Testis (tissue), 3 donors: ENCODE data around the gene SLC29A1. TPM values are rescaled to one million over a fixed set of nuclear protein-coding genes. Genes with fewer than 3 reads are reported as not detected.

Experiments
- DNase-seq: peaks from one replicate; pipeline ENCODE4 v3.0.0-alpha.2; 2019
- H3K27ac ChIP-seq, 2 donors: fragments of 200-600 bp; sonication (generic); one replicate each; pipeline ENCODE4 v1.5.1; 2019
- H3K27me3 ChIP-seq: fragments of 200-600 bp; sonication (generic); one replicate; pipeline ENCODE4 v1.5.1; 2019
- H3K36me3 ChIP-seq: fragments of 200-600 bp; sonication (generic); one replicate; pipeline ENCODE4 v1.5.1; 2017; ENCODE audit warnings: low read depth; ENCODE audit errors: missing control alignments
- H3K4me1 ChIP-seq: fragments of 200-600 bp; sonication (generic); one replicate; pipeline ENCODE4 v1.5.1; 2019
- H3K4me3 ChIP-seq, 2 donors: fragments of 200-600 bp; sonication (generic); one replicate each; pipeline ENCODE4 v1.5.1; 2017 to 2019
- H3K9me3 ChIP-seq: fragments of 200-600 bp; sonication (generic); one replicate; pipeline ENCODE4 v1.5.1; 2017
- POLR2A ChIP-seq: fragments of 450-650 bp; IDR thresholded peaks from one replicate; pipeline ENCODE4 v1.6.1; 2017; ENCODE audit warnings: antibody characterized with exemption, mild to moderate bottlenecking, moderate library complexity
- WGBS, 2 donors: methylation state at CpG; one replicate each; pipeline ENCODE4 v1.1.5; 2018; 5-methylcytosine and 5-hydroxymethylcytosine counted together
- intact Hi-C: fragments of 100-400 bp; cut with DNase I; formaldehyde crosslinking; loops from one replicate; pipeline ENCODE4 v1.15.1; 2023; ENCODE audit warnings: low total_unique reads
- polyA plus RNA-seq: library from polyadenylated mRNA; stranded (reverse); fragments of 350-450 nt; fragmentation: Illumina TruSeq; extraction: RNeasy Lipid Tissue Mini Kit (QIAGEN cat#74804); gene quantifications from one replicate; pipeline ENCODE4 v1.2.3, GENCODE V29; 2014; ENCODE audit warnings: low read depth, low replicate concordance; ENCODE audit not compliant: insufficient read depth
- total RNA-seq, 2 donors: library from RNA; depleted of rRNA; stranded (reverse); fragments of >200 nt; gene quantifications; one replicate each; pipeline ENCODE4 v1.2.3, GENCODE V29; 2016
- TF ChIP-seq, protein P1 (sequence below), 3 experiments: fragments of 450-650 bp in 2 of 3; fragments of 200-600 bp in 1 of 3; sonication (generic) in 1 of 3; IDR thresholded peaks; one replicate each; pipeline ENCODE4 v1.5.1; 2016 to 2019; ENCODE audit warnings: antibody characterized with exemption in 3 of 3, mild to moderate bottlenecking in 2 of 3, moderate library complexity in 1 of 3

Gene SLC29A1
- total and polyA plus RNA-seq, 3 donors from 2014 or later = 41.2 to 70.0 (median 51.3) TPM

- Histone ChIP-seq H3K27me3 (no peaks in the 10 kb centered on the region), H3K27ac (no peak overlapping the region), H3K4me3 (no peak overlapping the region), H3K36me3 (no peaks in the 10 kb centered on the region), H3K4me1 (no peaks in the 10 kb centered on the region), H3K9me3 (no peaks in the 10 kb centered on the region)
- WGBS, 2 donors = 91% methylated on average over 3 of the region's 3 CpGs
- intact Hi-C loops = no loop called here
- TF ChIP-seq POLR2A = no peak
- TF ChIP-seq, protein P1, sequence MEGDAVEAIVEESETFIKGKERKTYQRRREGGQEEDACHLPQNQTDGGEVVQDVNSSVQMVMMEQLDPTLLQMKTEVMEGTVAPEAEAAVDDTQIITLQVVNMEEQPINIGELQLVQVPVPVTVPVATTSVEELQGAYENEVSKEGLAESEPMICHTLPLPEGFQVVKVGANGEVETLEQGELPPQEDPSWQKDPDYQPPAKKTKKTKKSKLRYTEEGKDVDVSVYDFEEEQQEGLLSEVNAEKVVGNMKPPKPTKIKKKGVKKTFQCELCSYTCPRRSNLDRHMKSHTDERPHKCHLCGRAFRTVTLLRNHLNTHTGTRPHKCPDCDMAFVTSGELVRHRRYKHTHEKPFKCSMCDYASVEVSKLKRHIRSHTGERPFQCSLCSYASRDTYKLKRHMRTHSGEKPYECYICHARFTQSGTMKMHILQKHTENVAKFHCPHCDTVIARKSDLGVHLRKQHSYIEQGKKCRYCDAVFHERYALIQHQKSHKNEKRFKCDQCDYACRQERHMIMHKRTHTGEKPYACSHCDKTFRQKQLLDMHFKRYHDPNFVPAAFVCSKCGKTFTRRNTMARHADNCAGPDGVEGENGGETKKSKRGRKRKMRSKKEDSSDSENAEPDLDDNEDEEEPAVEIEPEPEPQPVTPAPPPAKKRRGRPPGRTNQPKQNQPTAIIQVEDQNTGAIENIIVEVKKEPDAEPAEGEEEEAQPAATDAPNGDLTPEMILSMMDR (IDR thresholded peaks at IDR 0.05) = no peak
- no peak for DNase-seq
These were observed 49.1 kb downstream of the SLC29A1 start for GRCh38 chr6:44272529-44272928.

- no peak for DNase-seq
- H3K27ac ChIP-seq = no peak overlapping the region
- H3K36me3 ChIP-seq = no peaks in the 10 kb centered on the region
- H3K4me1 ChIP-seq = no peaks in the 10 kb centered on the region
- intact Hi-C loops = no loop called here
- H3K9me3 ChIP-seq = no peaks in the 10 kb centered on the region
- 92% methylated on average over 19 to 23 of the region's 23 CpGs for WGBS, 2 donors
- no peak overlapping the region for H3K4me3 ChIP-seq
- no peaks in the 10 kb centered on the region for H3K27me3 ChIP-seq
- TF ChIP-seq, protein P1 (IDR thresholded peaks at IDR 0.05) = no peak
- TF ChIP-seq POLR2A = no peak
These were observed 49.7 kb downstream of the SLC29A1 start for GRCh38 chr6:44272999-44273566.

- H3K4me3 ChIP-seq = no peak overlapping the region
- intact Hi-C loops = no loop called here
- TF ChIP-seq, protein P1 (IDR thresholded peaks at IDR 0.05) = no peak
- TF ChIP-seq POLR2A = no peak
- H3K9me3 ChIP-seq = no peaks in the 10 kb centered on the region
- 83 to 84% methylated on average over 1 of the region's 1 CpG for WGBS, 2 donors
- no peak for DNase-seq
- no peak overlapping the region for H3K27ac ChIP-seq
- H3K36me3 ChIP-seq = no peaks in the 10 kb centered on the region
- no peaks in the 10 kb centered on the region for H3K27me3 ChIP-seq
- no peaks in the 10 kb centered on the region for H3K4me1 ChIP-seq
These were observed 50.2 kb downstream of the SLC29A1 start for GRCh38 chr6:44273617-44274016.

DNA sequence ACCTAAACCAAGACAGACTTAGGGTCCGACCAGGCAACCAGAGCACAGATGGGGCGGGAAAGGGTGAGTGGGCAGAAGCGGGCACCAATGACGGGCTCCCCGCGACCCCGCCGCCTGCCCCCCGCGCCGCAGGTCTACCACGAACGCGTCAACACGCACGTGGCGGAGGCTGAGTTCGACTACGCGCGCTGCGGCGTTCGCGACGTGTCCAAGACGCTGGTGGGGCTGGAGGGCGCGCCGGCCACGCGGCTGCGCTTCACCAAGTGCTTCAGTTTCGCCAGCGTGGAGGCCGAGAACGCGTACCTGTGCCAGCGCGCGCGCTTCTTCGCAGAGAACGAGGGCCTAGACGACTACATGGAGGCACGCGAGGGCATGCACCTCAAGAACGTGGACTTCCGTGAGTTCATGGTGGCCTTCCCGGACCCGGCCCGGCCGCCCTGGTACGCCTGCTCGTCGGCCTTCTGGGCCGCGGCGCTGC, 51.9 kb downstream of the SLC29A1 start:
- DNase-seq = no peak
- H3K27ac ChIP-seq = no peak overlapping the region
- H3K9me3 ChIP-seq = no peaks in the 10 kb centered on the region
- WGBS, 2 donors = 59 to 66% methylated on average over 39 to 56 of the region's 59 CpGs
- H3K27me3 ChIP-seq = no peaks in the 10 kb centered on the region
- intact Hi-C loops = no loop called here
- no peaks in the 10 kb centered on the region for H3K4me1 ChIP-seq
- H3K4me3 ChIP-seq = peak overlapping the region; percentile 26 to 39
- no peak for TF ChIP-seq POLR2A
- TF ChIP-seq, protein P1 (IDR thresholded peaks at IDR 0.05) = no peak
- H3K36me3 ChIP-seq = no peaks in the 10 kb centered on the region
